ENCODE measurements around the gene NCS1.

Gene NCS1

GRCh38 chr9:130165579-130165978, 6.6 kb upstream of the NCS1 start:
- Histone ChIP-seq H3K4me3 (ENCODE audit: low read depth, low read length) (no peak overlapping the region), H3K27ac (ENCODE audit: extremely low read depth, low read depth, low read length) (no peak overlapping the region), H3K9me3 (ENCODE audit: control insufficient read depth, insufficient read depth, low read depth, low read length) (no peaks in the 10 kb centered on the region), H3K4me1 (ENCODE audit: control insufficient read depth, insufficient read depth, low read length) (no peaks in the 10 kb centered on the region), H3K36me3 (ENCODE audit: control insufficient read depth in 2 of 2, insufficient read depth in 1 of 2, low read length in 2 of 2) (no peaks in the 10 kb centered on the region)
- POLR2A ChIA-PET, result no interaction called here
- CTCF ChIA-PET, result interaction anchor here (0.8 to 1.5 kb wide), 4 partner anchors 12 to 77 kb away, joined by 3 to 4 read pairs (median 4); no protein-coding TSS in a partner anchor
- TF ChIP-seq ZNF639 (tag by site-specific recombination; IDR thresholded peaks at IDR 0.05), result no peak
- no peak for TF ChIP-seq ZBTB48 (tag by site-specific recombination; IDR thresholded peaks at IDR 0.05)
- TF ChIP-seq ZNF121 (tag by site-specific recombination; IDR thresholded peaks at IDR 0.05), result peak; percentile 52; the same call in 1 of the 2 replicates
- TF ChIP-seq ZNF624 (tag by site-specific recombination; IDR thresholded peaks at IDR 0.05), result no peak

DNA sequence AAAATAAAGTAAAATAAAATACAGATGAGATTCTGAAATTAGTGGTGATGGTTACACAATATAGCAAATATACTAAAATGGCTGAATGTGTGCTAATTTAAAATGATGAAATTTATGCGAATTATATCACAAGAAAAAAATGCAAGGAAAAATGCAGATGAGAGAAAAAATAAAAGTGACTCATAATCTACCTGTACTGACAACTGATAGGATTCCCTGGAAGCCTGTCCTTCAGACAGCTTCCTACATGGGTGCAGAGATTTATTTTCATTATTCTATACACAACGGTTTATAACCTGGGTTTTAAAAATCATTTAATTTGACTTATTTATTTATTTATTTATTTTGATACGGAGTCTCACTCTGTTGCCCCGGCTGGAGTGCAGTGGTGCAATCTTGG, 5.8 kb upstream of the NCS1 start:
- CTCF ChIA-PET, result interaction anchor here (0.6 to 1.1 kb wide), 3 partner anchors 13 to 42 kb away, joined by 3 to 7 read pairs (median 4); no protein-coding TSS in a partner anchor
- POLR2A ChIA-PET, result no interaction called here
- Histone ChIP-seq H3K27ac (ENCODE audit: extremely low read depth, low read depth, low read length) (no peak overlapping the region), H3K4me1 (ENCODE audit: control insufficient read depth, insufficient read depth, low read length) (no peaks in the 10 kb centered on the region), H3K4me3 (ENCODE audit: low read depth, low read length) (no peak overlapping the region), H3K36me3 (ENCODE audit: control insufficient read depth in 2 of 2, insufficient read depth in 1 of 2, low read length in 2 of 2) (no peaks in the 10 kb centered on the region), H3K9me3 (ENCODE audit: control insufficient read depth, insufficient read depth, low read depth, low read length) (no peaks in the 10 kb centered on the region)
- no peak for TF ChIP-seq PRDM1 (tag by site-specific recombination; IDR thresholded peaks at IDR 0.05)
- TF ChIP-seq ZNF292 (tag by site-specific recombination; IDR thresholded peaks at IDR 0.05; ENCODE audit: borderline replicate concordance, low read depth), result no peak
- TF ChIP-seq, protein P1, sequence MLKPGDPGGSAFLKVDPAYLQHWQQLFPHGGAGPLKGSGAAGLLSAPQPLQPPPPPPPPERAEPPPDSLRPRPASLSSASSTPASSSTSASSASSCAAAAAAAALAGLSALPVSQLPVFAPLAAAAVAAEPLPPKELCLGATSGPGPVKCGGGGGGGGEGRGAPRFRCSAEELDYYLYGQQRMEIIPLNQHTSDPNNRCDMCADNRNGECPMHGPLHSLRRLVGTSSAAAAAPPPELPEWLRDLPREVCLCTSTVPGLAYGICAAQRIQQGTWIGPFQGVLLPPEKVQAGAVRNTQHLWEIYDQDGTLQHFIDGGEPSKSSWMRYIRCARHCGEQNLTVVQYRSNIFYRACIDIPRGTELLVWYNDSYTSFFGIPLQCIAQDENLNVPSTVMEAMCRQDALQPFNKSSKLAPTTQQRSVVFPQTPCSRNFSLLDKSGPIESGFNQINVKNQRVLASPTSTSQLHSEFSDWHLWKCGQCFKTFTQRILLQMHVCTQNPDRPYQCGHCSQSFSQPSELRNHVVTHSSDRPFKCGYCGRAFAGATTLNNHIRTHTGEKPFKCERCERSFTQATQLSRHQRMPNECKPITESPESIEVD (tag by site-specific recombination; IDR thresholded peaks at IDR 0.05), result no peak
- TF ChIP-seq, protein P2, sequence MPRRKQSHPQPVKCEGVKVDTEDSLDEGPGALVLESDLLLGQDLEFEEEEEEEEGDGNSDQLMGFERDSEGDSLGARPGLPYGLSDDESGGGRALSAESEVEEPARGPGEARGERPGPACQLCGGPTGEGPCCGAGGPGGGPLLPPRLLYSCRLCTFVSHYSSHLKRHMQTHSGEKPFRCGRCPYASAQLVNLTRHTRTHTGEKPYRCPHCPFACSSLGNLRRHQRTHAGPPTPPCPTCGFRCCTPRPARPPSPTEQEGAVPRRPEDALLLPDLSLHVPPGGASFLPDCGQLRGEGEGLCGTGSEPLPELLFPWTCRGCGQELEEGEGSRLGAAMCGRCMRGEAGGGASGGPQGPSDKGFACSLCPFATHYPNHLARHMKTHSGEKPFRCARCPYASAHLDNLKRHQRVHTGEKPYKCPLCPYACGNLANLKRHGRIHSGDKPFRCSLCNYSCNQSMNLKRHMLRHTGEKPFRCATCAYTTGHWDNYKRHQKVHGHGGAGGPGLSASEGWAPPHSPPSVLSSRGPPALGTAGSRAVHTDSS (tag by site-specific recombination; IDR thresholded peaks at IDR 0.05), result no peak
- TF ChIP-seq ZNF629 (tag by site-specific recombination; IDR thresholded peaks at IDR 0.05), result no peak
- no peak for TF ChIP-seq ZNF626 (tag by site-specific recombination; IDR thresholded peaks at IDR 0.05)
- no peak for TF ChIP-seq ZNF354C (tag by site-specific recombination; IDR thresholded peaks at IDR 0.05; ENCODE audit: borderline replicate concordance, low read depth)
- no peak for TF ChIP-seq ZNF132 (tag by site-specific recombination; IDR thresholded peaks at IDR 0.05; ENCODE audit: borderline replicate concordance)
- no peak for TF ChIP-seq ZNF776 (tag by site-specific recombination; IDR thresholded peaks at IDR 0.05; ENCODE audit: borderline replicate concordance)
- no peak for TF ChIP-seq ZNF274 (IDR thresholded peaks at IDR 0.05; ENCODE audit: low read length)
- TF ChIP-seq ZNF274 (tag by site-specific recombination; IDR thresholded peaks at IDR 0.05; ENCODE audit: borderline replicate concordance), result no peak
- TF ChIP-seq ZNF791 (tag by site-specific recombination; IDR thresholded peaks at IDR 0.05), result no peak

- H3K9me3 ChIP-seq (ENCODE audit: control insufficient read depth, insufficient read depth, low read depth, low read length), result no peaks in the 10 kb centered on the region
- CTCF ChIA-PET, result interaction anchor here (0.6 to 2.0 kb wide), 9 partner anchors 7 to 62 kb away, joined by 3 to 25 read pairs (median 3); no protein-coding TSS in a partner anchor
- no peaks in the 10 kb centered on the region for H3K36me3 ChIP-seq (ENCODE audit: control insufficient read depth in 2 of 2, insufficient read depth in 1 of 2, low read length in 2 of 2)
- H3K4me1 ChIP-seq (ENCODE audit: control insufficient read depth, insufficient read depth, low read length), result no peaks in the 10 kb centered on the region
- no peak overlapping the region for H3K27ac ChIP-seq (ENCODE audit: extremely low read depth, low read depth, low read length)
- POLR2A ChIA-PET, result interaction anchor here (0.7 kb wide), 1 partner anchor 14 kb away, joined by 4 read pairs; no protein-coding TSS in a partner anchor
- no peak overlapping the region for H3K4me3 ChIP-seq (ENCODE audit: low read depth, low read length)
- TF ChIP-seq ZNF830 (tag by site-specific recombination; IDR thresholded peaks at IDR 0.05; ENCODE audit: low read depth), result no peak
- no peak for TF ChIP-seq ZNF112 (tag by site-specific recombination; IDR thresholded peaks at IDR 0.05)
- TF ChIP-seq, protein P3, sequence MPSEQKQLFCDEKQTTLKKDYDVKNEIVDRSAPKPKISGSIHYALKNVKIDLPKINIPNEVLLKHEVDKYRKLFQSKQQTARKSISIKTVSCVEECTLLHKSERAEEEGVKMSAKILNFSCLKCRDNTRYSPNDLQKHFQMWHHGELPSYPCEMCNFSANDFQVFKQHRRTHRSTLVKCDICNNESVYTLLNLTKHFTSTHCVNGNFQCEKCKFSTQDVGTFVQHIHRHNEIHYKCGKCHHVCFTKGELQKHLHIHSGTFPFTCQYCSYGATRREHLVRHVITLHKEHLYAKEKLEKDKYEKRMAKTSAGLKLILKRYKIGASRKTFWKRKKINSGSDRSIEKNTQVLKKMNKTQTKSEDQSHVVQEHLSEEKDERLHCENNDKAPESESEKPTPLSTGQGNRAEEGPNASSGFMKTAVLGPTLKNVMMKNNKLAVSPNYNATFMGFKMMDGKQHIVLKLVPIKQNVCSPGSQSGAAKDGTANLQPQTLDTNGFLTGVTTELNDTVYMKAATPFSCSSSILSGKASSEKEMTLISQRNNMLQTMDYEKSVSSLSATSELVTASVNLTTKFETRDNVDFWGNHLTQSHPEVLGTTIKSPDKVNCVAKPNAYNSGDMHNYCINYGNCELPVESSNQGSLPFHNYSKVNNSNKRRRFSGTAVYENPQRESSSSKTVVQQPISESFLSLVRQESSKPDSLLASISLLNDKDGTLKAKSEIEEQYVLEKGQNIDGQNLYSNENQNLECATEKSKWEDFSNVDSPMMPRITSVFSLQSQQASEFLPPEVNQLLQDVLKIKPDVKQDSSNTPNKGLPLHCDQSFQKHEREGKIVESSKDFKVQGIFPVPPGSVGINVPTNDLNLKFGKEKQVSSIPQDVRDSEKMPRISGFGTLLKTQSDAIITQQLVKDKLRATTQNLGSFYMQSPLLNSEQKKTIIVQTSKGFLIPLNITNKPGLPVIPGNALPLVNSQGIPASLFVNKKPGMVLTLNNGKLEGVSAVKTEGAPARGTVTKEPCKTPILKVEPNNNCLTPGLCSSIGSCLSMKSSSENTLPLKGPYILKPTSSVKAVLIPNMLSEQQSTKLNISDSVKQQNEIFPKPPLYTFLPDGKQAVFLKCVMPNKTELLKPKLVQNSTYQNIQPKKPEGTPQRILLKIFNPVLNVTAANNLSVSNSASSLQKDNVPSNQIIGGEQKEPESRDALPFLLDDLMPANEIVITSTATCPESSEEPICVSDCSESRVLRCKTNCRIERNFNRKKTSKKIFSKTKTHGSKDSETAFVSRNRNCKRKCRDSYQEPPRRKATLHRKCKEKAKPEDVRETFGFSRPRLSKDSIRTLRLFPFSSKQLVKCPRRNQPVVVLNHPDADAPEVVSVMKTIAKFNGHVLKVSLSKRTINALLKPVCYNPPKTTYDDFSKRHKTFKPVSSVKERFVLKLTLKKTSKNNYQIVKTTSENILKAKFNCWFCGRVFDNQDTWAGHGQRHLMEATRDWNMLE (tag by site-specific recombination; conservative IDR thresholded peaks at IDR 0.05; ENCODE audit: low read depth), result no peak
- TF ChIP-seq ZNF174 (tag by site-specific recombination; IDR thresholded peaks at IDR 0.05), result no peak
- TF ChIP-seq ZSCAN30 (tag by site-specific recombination; IDR thresholded peaks at IDR 0.05), result no peak
Observed at GRCh38 chr9:130167927-130168326, 4.3 kb upstream of the NCS1 start.
